NCI-H2081 treated with DMSO at 0.1 percent for 48 hours (cell line): ENCODE measurements around the gene SEC14L5.
"Not testable (repeated sequence)": the region's sequence is repeated elsewhere in the genome, so short reads cannot be mapped to it uniquely, and the experiment has no call there.

Experiments
- DNase-seq: peaks from one replicate; lab custom pipeline; 2025; lab: John Stamatoyannopoulos, UW

SEC14L5 gene

DNA sequence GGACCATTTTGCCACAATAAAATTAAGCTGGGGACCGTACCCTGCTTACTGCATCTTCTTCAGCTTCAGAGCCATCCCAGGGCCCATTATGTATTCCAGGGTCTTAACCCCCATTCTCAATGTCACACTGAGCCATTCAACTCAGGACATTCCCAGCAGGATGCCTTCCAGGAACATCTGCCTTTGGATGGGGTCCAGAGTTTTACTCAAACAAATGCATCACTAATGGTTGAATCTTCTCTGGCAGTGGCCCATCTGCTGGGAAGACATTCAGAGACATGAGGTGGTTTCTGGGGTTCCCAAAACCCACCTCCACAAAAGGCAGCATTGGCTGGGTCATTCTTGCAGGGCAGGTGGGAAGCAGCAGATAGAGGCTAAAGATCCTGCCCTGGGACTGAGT lies 3.4 kb upstream of the SEC14L5 start:
- DNase-seq = no peak

DNA sequence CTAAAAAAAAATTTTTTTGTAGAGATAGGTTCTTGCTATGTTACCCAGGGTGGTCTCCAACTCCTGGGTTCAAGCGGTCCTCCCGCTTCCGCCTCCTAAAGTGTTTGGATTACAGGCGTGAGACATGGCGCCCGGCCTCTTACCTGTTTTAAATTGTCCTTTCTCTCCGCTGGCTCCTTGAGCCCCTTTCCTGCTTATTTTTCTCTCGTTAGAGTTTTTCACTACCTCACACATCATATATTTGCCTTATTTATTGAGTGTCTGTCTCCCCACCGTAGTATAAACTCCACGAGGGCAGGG lies 760 bp upstream of the SEC14L5 start:
- DNase-seq = no peak

DNA sequence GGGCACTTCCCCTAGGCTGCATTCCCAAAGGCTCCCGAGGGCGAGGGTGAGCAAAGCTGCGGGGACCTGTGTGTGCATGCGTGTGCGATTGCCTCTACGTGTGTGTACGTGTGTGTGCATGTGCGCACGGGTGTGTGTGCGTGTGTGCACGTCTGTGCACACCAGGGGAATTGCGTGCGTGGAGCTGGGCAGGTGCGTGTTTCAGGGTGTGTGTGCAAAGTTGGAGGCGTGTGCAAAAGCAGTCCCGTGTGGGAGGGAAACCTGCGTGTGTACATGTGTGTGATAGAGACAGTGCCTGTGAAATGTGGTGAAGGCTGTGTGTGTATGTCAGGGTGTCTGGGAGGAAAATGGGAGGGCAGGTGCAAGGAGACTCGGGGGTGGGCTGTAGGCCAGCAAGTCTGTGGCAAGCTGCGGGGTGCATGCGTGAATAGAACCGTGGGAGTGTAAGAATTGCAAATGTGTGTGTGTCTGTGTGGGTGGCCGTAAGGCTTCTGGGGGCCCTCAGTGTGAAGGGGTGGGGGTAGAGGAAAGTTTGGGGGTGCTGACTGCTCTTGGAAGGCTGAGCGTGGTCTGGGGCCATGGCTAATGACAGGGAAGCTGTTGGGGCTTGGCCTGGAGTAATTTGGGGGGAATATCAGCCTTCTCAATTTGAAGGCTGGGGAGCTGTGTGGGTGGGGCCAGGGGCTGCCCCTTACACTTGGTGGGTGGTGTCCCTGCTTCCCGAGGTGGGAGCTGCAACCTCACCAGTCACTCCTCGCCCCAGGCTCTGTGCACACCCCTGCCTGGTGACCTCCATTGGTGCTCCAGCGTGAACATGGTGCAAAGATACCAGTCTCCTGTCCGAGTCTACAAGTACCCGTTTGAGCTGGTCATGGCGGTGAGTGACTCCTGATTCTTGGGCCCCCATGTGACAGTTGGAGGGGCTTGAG lies 644 bp downstream of the SEC14L5 start:
- DNase-seq = no peak

DNA sequence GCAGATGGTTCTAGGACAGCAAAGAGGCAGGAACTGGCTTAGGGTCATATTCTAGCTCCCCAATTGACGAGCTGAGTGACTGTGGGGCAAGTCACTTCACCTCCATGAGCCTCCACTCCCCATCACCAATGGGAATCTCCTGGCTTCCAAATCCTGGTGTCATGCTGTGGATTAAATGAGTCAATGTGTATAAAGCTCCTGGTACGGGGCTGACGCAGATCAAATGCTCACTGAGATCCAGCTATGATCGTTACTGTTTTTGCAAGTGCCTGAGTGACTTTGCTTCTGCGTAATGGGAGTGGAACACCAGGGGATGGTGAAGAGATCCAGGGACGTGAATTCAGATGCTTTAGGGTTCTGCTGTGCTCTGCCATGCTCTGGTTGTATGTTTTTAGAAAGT lies 2.4 kb downstream of the SEC14L5 start:
- DNase-seq = no peak

DNA sequence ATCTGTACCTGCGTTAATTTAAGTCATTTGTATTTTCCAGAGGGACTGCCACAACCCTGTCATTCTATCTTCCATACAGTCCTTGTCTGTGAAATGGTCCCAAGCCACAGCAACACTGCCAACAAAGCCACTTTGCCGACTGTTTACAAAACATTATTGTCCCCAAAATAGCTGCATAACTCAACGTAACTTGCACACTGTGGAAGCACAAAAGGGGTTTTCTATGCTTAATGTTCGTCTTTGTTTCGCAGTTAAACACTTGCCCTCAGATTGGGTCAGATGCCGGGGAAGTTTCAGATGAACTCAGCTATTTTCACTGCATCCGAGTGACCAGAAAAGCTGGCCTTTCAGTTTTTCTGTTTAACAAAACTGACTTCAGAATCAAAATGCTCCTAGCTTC lies 4.6 kb downstream of the SEC14L5 start:
- no peak for DNase-seq

DNA sequence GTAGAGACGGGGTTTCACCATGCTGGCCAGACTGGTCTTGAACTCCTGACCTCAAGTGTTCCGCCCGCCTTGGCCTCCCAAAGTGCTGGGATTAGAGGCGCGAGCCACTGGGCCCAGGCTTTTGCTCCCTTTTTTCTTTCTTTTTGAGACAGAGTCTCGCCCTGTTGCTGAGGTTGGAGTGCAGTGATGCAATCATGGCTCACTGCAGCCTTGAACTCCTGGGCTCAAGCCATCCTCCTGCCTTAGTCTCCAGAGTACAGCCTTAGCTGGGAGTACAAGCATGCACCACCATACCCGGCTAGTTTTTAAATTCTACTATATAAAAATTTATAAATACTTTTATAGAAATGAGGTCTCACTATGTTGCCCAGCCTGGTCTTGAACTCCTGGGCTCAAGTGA lies 5.4 kb downstream of the SEC14L5 start:
- not testable (repeated sequence) for DNase-seq

DNA sequence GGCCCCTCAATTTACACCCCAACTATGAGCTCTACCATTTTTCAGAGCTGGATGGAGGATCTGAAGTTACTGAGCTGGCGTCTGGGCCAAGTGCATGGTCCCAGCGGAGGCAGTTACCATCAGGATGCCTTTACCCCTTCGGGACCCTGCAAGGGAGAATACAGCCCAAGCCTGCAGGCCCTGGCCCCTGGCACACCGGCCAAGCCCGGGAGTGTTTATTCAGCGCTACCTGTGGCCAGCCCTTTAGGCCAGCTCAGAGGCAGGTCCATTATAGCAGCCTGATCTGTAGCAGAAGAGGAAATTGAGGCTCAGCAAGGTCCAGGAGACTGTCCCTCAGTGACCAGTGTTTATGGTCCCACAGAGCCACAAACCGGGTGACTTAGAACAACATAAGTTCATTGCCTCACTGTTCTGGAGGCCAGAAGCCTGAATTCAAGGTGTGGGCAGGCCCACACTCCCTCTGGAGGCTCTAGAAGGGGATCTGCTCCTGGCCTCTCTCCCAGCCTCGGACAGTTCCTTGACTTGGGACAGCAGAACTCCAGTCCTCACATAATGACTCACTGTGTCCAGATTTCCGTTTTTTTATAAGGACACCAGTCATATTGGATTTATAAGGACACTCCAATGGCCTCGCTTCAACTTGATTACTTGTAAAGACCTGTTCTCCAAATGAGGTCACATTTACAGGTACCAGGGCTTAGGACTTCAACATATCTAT lies 8.8 kb downstream of the SEC14L5 start:
- no peak for DNase-seq

DNA sequence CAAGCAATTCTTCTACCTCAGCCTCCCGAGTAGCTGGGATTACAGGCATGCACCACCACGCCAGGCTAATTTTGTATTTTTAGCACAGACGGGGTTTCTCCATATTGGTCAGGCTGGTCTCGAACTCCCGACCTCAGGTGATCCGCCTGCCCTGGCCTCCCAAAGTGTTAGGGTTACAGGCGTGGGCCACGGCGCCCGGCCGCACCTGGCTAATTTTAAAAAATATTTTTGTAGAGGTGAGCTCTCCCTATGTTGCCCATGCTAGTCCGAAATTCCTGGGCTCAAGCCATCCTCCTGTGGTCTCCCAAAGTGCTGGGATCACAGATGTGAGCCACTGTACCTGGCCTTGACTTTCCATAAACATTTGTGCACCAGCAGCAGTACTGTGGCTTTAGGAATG lies 10.1 kb downstream of the SEC14L5 start:
- DNase-seq = not testable (repeated sequence)

DNA sequence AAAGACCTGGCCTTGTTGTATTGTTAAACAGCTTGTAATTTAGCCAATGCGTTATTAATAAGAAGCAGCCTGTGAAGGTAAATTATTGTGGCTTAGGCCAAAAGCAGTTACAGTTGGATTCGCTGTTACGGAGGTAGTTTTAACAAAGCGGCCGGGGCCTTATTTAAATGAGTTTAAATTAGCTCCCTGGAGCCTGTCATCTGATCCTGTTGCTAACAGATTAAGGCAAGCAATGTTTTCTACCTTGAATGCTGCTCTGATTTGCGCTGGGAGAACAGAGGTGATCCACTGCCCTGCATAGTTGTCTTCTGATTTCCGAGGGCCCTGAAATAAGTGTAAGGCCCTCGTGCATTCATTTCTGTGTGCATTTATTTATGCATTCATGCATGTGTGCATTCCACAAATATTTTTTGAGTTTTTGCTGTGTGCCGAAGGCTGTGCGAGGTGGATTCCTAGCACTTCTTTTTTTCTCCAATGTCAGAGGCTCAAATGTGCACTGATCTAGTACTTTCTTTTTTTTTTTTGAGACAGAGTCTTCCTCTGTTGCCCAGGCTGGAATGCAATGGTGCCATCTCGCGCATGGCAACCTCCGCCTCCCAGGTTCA lies 10.9 kb downstream of the SEC14L5 start:
- no peak for DNase-seq

DNA sequence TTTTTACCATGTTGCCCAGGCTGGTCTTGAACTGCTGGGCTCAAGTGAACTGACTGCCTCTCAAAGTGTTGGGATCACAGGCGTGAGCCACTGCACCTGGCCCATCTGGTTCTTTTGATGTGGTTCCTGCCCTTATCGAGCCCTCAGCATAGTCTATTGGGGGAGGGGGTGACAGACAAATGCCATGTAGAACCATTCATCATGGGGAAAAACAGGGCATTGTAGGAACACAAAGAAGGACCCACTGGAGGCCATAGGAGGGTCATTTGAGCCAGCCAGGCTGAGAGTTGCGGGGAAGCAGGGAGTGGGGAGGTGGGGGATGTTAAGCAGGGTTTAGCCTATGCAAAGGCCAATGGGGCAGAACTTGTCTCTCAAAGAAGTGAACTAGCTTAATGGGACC lies 11.9 kb downstream of the SEC14L5 start:
- DNase-seq = no peak

DNA sequence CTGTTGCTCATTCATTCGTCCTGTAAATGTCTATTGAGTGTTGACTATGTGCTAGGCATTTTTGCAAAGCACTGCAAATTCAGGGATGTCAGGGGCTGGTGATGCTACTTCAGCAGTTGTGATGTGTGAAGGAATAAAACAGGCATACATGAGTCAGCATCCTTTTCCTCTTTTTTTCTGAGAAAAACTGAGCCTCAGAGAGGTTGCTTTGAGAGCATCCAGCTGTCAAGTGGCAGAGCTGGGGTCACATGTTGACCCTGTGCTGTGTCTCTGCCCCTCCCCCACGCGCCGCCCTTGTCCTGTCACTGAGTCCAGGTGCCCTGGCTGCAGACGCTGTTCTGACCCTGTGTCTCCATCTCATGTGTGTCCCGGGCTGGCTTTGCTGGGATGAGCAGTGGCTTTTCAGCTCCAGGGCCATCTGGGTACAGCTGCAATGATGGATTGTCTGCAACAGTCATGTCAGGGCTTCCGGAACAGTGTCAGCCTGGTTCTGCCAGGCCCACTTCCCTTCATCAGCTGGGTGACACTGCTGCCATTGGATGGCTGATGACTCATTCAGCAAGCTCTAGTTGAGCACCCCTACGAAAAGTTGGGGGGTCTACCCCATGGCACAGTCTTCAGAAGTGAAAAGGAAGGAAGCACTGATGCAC lies 14.9 kb downstream of the SEC14L5 start:
- DNase-seq = no peak

DNA sequence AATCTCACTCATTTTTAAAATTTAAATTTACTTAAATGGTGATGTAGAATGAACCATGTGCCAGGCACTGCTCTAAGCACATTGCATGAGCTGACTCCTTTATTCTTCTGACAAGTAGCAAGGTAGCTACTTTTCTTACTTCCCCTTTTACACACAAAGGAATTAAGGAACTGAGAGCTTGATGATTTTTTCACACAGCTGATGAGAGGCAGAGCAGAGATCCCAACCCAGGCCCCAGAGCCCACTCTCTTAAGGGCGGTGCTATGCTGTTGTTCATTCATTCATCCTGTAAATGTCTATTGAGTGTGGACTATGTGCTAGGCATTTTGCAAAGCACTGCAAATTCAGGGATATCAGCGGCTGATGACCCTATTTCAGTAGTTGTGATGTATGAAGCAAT lies 17.9 kb downstream of the SEC14L5 start:
- no peak for DNase-seq

DNA sequence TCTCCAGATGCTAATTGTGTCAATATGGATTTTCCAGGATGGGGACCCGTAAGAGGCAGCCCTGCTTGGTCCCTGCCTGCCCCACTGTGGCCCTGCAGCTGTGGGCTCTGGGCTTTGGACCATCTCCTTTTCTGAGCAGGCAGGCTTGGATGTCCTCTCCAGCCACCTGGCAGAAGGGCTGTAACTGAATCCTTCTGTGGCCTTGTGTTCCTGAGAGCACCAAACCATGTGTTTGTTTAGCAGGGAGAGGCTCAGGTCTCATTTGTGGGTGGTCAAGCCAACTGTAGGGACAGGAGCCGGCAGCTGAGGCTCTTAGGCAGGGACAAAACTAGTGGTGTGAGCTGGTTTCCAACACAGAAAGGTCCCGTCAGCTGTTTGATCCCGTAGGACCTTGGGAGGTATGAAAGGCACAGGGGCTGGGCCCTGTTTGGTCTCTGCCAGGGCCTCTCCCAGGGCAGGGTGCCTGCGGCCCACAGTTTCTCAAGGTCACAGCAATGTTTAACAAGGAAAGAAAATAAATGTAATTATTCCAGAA lies 18.5 kb downstream of the SEC14L5 start:
- DNase-seq = no peak

DNA sequence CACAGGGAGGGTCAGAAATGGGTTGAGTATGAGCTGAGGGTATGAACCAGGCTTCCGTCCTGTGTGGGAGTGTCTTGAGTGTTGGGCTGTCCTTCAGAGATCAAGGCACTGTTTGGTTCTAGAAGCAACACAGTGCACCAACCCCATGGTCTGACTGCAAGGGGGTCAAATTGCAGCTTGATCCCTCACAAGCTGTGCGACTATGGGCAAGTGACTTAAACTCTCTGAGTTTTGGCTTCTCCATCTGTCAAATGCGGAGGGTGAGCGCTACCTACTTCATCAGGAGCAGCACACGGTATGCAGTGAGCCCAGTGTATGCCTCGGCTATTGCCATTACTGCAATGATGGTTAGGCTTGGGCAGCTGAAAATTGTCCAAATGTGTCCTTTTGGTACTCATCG lies 21.0 kb downstream of the SEC14L5 start:
- no peak for DNase-seq

DNA sequence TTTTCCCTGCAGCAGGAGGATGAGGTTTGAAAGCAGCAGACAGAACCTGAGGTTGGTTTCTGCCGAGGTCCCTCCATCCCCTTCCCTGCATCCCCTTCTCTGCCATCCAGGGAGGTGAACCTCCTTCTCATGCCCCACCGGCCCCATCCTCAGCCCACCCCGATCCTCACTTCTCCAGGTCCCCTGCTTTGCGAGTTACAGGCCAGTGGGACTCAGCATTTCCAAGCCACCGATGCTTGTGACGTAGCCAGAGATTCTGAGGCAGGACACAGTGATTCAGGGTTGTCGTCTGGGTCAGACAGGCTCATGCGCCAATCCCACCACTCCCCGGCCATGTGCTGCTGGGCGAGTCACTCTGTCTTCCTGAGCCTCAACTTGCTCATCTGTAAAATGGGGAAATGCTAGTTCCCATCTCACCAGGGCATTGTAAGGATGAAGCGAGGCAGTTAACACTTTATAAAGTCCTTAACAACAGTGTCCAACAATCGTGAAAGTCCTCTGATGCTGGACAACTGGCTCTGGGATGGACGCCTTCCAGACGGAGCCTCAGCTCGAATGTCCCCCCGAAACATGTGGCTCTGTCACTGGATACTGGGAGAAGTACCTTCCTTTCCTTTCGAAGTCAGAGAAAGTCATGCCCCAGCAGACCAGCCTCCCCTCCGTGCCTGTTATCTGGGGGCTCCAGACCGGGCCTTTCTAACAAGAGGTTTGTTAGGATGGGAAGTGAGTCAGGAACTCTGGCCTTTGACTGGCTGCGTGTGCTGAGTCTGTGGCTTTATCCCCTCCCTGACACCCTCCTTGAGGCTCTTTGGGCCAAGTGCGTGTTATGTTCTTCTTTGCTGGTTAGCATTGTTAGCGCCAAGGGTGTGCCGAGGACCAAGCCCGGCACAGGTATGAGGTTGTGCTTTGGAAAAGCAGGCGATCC lies 21.9 kb downstream of the SEC14L5 start:
- DNase-seq = no peak

DNA sequence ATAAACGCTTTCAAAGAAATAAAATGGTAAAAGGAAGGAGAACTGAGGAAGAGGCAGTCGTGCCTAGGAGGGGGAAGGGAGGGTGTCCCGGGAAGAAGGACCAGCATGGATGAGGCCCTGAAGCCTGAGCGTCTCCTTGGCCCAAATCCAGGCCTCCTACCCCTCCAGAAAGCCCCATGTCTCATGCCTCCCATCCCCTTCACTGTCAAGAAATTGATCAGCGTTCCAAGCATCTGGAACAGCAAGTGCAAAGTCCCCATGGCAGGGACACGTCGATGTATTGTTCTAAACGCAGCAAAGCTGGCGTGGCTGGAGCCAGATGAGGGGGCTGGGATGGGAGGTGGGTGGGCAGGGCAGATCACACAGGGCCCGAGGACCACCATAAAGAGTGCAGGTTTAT lies 22.6 kb downstream of the SEC14L5 start:
- no peak for DNase-seq

DNA sequence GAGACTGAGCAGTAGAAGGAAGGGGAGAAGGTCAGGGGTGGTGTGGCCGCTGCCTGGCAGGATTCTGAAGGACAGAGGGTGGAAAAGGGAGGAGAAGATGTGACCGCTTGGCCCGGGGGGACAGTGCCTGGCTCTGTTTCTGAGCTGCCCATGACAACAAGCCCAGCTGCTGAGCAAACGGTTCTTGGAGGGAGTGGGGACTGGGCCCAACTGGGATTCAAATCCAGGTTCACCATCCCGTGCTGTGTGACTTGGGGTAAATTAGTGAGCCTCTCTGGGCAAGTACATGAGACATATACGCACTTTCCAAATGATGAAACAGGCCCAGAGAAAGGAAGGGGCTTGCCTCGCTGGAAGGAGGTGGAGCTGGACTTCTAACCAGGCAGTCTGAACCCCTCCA lies 23.3 kb downstream of the SEC14L5 start:
- DNase-seq = no peak

DNA sequence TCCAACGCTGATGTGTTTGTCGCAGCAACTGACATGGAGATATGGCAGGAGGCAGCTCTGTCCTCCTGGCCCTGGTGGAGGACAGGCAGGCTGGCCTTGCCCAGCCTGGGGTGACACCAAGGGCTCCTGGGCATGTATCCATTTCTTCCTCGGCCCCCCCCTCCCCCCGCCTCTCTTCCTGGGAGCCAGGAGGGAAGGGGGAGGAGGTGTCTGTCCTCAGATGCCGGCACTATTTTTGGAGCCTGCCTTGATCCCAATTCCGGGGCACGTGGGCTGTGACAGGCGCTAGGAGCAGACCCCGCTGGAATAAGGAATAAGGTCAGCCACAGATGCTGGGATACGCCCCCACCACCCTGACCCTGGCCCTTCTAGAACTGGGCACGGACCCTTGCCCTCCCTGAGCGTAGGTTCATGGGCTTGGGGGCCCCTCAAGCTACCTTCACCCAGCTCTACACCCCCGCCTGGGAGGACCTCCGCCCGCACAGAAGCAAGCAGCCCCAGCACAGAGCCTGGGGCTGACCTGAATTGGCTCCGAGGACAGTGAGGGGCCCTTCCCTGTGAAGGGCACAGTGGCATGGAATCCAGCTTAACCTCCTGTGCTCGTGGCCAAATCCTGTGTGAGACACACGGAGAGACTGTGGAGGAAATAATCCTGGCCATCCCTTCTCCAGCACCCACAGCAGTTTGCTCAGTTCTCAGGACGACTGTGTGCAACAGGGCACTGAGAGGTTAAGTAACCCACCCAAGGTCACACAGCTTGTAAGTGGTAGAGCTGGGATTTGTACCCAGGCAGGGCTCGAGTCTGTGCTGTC lies 24.1 kb downstream of the SEC14L5 start:
- no peak for DNase-seq

DNA sequence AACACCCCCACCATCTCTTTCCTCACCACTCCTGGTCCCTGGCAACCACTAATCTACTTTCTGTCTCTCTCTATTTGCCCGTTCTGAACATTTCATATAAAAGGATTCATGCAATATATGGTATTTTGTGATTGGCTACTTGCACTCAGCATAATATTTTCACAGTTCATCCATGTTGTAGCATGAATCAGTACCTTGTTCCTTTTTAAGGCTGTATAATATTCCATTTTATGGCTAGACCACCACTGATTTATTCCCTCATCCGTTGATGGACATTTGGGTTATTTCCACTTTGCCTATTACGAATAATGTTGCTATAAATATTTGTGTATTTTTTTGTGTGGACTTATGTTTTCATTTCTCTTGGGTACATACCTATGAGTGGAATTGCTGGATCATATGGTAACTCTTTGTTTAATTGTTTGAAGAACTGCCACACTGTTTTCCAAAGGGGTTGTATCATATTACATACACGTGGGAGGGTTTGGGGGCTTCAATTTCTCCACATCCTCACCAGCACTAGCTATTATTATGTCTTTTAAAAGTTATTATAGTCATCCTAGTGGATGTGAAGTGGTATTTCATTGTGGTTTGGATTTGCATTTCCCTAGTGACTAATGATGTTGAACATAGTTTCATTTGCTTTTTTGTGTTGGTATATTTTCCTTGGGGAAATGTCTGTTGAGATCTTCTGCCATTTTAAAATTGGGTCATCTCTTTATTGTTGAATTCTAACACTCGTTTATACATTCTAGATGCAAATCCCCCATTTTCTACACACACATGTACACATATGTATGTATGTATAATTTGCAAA lies 26.3 kb downstream of the SEC14L5 start:
- no peak for DNase-seq

DNA sequence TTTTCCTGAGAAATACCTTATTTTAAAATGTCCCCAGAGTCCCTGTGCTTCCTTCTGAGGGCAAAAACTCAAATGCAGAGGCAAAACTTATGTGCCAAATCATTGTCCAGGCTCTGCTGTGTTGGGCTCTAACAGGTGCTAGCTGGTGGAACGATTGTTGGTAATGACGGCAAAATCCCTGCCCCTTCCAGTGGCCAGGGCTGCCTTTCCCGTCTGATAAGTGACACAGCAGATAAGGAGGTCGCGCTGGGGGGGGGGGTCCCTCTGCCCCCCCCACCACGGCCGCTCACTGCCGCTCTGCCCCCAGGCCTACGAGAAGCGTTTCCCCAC lies 29.1 kb downstream of the SEC14L5 start:
- no peak for DNase-seq
